Right forelimb (tissue), 1 donor: ENCODE measurements around the gene SLC35E1.

Source experiments
- DNase-seq: peaks from one replicate; pipeline ENCODE4 v3.0.0-alpha.2; 2018

The SLC35E1 gene

DNA sequence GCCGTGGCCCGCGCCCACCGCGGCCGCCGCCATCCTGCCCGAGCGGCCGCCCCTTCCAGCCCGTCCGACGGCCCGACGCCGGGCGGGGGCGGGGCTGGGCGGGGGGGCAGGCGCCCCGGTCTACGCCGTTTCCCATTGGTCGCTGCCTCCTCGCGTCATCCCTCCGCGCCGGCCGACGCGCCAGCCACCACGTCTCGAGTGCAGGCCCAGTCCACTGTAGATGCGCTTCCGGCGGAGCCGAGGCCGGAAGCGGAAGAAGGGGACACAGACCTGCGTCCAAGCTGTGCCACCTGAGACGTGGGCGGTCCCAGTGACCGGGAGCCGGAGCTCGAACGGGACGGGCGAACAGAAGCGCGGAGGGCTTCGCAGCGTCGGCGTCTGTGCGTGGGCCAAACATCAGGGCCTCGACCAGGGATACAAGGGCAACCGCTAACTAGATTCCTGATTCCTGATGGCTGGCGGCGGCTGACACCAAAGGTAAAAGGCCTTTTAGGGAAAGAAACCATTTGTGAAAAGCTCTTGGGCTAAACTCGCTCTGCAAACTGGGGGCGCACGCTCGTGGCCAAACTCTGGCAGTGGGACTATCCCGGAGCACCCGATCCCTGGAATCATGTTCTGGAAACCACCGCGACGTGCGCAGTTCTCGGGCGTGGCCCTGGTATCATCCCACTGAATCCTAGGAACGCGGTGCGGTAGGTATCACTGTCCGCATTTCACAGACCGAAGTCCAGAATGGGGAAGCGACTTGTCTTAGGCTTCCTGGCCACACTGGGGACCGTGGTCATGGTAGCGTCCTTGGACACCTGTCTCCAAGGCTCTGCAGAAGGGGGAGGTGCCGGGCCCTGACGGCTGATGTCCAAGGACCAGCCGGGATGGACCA lies at the start of gene SLC35E1:
Gene SLC35E1 (minus strand): TSS at position 84 of the 880 bp plus-strand sequence. CDS start 51 bp downstream, at position 33.
- peak; percentile 98 for DNase-seq

DNA sequence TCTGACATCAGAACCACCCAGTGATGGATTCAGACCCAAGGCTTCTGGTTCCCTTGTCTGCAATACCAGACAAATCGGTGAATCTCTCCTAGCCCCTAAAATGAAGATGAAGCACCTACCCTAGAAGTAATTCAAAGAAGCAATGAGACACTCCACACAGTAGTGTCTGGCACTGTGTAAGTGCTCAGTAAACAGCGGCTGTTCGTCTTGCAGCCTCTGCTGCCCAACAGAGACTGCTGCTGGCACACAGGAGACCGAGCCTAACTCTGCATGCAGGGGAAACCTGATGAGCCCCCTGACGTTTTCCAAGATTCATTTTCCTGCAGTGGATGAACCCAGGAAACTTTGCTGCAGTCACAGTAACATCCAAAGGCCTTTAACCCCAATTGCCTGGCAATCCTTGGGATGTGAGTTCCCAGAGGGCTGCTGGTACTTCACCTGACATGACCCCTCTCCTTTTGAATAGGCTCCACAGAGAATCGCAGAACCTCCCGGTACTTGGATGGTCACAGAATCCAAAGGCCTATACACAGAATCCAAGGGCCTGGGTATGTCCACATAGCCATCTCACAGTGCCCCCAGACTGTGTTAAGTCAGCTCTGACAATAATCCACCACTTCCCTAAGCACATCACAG lies 49.1 kb upstream of the SLC35E1 start:
- DNase-seq, result no peak

DNA sequence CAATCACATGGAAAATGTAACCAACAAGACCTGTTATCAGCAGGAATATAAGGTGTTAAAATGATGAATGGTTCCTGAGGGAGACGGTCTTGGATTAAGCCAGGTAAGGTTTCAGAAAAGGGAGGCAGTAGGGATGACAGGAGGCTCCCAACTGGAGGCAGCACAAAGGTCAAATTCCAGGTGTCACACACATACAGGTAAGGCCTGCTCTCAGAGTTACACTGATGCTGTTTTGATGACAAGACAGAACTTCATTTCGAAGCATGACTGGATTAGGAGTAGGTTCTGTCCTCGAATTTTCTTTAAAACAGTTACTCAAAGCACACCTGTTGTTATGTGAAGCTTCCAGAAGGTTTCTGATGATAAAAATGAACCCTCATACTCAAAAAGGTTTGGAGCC lies 48.4 kb upstream of the SLC35E1 start:
- no peak for DNase-seq

DNA sequence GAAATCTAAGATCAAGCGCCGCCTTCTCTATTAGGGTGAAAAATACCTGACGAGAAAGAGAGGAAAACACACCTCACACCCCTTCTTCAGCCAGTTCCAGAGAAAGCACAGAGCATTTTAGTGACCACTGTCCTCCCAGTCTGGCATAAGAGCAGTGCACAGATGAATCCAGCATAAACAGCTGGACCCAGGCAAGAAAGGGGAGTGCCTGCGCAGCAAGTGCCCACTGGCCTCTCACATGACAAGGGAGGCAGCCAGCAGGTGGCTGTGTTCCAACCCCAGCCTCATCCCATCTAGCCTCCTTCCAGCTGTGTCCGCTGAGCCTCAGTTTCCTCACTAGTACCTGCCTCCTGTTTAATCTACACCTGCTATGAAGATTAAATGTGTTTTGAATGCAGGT lies 47.8 kb upstream of the SLC35E1 start:
- no peak for DNase-seq

DNA sequence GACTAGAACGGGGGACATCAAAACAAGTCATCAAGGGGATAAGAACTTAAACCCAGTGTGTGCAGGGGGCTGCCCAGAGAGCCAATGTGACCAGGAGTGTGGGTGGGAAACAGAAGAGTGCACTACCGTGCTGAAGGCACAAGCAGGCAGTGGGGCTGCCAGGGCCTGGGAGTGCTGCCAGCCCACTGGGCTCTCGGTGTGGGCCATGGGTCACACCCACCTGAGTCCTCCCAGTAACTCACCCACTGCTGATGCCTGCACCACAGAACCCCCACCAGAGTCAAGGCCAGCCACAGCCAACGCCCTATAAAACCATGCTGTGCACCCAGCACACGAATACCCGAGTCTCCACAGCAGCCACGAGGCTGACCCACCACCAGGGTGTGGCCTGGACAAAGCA lies 47.2 kb upstream of the SLC35E1 start:
- no peak for DNase-seq

DNA sequence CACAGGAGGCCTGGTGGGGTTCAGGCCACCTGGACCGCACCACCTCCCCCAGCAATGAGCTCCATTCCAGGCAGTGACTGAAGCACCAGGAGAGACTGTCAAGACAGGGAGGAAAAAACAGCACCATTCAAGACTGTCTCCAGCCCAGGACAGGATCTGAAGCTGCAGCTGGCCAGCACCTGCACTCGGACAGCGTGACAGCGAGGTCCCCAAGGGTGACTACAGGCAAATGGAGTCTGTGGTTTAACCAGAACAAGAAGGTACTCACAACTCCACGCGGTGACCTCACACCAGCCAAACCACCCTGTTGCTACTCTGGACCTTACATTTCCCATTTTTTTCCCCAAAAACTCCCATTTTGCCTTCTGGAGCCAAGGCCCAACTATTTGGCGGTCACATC lies 46.0 kb upstream of the SLC35E1 start:
- DNase-seq, result no peak

DNA sequence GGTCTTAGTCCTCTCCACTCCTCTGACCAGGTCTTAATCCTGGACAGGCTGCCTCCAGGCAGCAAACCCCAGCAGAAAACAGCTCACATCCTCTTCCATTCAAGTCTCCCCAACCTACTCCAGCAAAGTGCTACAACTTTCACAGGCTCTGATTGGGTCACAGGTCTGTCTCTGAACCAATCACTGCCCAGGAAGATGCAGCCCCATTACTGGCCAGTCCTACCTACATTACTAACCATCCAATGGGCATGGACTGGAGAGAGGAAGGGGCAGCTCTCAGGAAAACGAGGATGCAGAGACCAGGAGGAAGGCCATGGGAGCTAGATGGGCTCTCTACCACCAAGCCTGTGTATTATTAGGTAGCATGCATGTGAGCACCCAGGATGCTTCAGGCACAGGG lies 43.6 kb upstream of the SLC35E1 start:
- DNase-seq, result no peak

DNA sequence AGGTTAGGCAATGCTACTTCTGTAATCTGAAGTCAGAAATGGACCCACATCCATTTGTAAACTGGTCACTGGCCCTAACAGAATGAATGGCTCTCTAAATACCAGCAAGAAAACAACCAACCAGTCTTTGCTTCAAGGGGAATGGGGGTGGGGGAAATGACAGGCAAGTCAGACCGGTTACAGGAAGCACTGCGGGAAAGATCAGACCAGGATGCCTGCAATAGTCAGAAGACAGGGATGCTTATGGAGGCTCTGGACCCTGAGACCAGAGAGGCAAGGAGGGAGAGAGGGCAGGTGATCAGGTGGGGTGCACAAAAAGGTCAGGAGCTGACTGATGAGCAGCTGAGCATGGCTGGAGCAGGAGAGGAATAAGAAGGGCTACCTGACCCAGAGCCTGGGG lies 42.7 kb upstream of the SLC35E1 start:
- DNase-seq, result no peak

DNA sequence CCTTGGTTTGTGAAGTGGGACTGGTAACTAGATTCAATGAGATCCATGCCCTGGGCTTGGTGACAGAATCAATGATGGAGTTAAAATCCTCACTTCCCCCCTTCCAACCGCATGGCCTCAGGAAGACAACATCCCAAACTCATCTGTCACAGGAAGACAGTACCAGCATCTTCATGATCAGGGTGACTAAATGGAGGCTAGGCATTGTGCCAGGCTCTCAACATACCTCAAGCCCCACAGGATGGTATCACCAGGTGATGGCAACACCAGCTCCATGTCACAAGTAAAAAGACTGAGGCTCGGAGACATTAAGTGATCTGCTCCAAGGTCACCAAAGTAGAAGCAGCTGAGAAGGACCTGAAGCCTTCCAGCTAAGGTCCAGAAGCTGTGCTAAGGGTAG lies 41.6 kb upstream of the SLC35E1 start:
- DNase-seq, result no peak

DNA sequence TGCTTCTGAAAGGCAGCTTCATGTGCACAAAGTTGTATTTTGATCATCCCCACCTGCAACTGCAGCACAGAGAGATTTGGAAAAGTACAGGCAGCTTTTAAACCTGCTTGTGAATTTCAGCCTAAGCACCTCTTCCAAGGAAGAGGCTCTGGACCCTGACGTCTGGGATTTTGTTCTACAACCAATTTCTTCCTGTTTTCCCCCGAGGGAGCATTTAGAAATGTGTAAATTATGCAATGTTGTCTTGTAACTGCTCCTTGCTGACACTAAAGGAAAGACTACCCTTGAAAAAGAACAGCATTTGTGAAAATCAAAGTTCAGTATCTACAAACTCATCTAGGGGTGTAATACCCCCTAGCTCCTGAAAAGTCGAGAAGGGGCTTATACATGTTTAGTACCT lies 40.4 kb upstream of the SLC35E1 start:
- no peak for DNase-seq

DNA sequence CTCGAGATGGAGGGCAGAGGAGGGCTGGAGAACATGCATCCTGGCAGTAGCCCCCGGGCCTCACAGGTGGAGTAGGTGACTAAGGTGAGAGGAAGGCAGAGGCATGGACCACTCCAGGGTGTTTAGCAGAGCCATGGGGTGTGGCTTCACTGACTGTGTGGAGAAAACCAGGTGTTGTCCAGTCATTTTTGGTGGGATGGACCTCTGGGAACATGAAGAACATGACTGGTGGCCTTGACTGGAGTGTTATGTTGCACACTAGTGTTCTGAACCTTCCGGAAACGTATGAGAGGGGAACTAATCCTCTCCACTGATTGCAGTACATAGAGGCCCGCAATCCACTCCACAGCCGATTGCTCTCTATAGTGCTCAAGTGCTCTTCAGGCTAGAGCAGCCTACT lies 38.9 kb upstream of the SLC35E1 start:
- DNase-seq, result no peak

DNA sequence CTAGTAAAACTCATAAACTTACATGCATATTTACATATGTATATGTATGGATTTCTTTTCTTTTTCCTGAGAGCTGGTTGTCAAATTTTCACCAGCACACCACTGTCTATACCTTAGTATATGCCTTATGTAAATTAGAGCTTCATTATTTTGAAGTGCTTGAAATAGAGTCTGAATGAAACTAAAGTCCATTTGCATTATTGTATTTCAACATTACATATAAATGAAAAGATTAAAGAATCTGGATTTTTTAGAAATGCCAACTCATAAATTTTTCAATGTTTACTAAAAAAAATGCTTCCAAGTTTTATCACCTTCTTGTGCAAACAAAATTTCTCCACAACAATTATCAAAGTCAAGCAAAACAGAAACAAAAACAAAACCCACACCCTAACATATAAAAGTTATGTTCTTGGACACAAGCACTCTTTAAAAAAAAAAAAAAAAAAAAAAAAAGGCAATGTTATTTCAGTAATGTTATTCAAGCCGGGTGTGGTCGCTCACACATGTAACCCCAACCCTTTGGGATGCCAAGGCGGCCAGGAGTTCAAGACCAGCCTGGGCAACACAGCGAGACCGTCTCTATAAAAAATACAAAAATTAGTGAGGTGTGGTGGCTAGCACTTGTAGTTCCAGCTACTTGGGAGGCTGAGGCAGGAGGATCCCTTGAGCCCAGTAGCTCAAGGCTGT lies 37.4 kb upstream of the SLC35E1 start:
- DNase-seq, result no peak

DNA sequence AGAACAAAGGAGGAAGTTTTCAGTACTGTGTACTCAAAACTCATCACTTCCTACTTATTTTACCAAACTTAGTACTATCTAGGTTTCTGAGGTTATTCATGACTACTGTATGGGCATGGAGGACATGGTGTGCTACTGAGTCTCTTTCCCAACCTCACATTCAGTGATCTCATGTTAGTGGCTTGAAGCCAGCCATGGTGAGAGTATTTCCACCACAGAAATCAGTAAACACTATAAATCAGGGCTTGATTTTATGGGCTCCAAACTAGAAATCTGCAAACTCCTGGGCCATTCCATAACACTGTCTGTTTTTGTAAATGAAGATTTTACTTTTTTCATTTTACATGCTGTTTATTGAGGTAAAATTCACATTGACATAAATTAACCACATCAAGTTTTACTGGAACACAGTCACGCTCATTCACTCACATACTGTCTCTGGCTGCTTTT lies 36.1 kb upstream of the SLC35E1 start:
- no peak for DNase-seq

DNA sequence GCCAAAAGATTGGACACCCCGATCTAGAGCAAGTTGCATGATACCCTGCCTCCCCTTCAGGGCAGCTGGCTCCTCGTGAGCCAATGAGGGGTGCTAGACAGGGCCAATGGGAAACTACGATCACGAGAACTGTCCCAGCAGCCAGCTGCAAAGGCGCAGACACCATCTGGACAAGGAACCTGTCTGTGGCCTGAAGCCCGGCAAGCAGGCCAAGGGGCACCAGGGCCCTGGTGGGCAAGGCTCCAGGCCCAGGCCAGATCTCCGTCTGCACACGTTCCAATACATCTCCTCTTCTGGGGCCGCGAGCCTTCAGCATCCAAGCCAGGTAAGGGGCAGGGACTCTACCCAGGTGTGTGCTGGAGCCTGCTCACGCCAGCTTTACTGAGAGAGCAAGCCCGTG lies 35.6 kb upstream of the SLC35E1 start:
- no peak for DNase-seq

DNA sequence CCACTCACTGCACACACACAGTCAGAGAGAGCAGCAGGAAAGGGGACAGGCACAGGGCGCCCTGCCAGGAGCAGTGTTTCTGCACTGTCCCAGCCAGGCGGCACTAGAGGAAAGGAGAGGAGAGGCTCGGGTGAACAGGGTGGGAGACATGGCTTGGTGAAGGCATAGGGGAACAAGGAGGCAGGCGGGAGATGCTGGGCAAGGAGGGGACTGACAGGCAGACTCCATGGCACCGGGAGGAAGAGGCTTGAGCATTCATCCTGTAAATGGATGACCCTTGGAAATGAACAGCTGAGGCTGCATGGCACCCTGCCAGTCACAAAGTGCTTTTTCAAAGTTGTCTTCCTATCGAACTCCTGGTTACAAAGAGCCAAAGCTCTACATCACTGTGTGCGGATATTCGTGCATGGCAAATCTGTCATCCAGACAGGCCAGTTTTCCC lies 33.4 kb upstream of the SLC35E1 start:
- DNase-seq, result no peak

DNA sequence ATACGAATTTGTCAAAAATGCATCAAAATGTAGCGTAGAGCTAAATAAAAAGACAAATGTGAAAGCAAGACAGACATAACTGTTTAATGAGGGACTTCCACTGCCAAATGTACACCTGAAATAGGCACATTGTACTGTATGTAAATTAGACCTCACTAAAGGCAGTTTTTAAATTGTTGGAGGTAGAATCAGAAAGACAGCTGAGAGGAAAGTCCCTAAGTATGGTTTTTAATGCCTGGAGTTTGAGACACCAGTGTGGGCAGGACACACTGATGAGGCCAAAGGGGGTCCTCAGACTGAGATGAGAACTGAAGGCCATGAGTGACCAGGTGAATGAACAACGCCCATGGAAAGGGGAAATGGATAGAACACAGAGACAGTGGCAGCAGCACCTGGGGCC lies 32.9 kb upstream of the SLC35E1 start:
- DNase-seq, result no peak

DNA sequence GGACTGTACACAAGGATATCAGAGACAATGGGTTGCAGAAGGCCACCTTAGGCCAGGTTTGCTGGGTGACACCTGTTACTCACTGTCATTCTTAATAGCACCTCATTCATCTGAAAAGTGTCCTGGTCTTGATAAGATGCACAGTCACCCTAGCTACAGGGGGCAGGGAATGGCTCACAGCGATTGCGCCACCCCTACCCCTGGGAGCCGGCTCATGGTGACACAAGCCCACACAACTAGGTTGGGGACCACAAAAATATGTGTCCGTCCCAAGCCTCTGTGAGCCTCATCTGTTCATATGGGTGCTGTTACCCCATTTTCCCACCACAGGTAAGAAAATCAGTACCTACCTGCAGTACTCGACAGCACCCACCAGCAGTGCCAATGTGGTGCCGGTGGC lies 32.4 kb upstream of the SLC35E1 start:
- no peak for DNase-seq

DNA sequence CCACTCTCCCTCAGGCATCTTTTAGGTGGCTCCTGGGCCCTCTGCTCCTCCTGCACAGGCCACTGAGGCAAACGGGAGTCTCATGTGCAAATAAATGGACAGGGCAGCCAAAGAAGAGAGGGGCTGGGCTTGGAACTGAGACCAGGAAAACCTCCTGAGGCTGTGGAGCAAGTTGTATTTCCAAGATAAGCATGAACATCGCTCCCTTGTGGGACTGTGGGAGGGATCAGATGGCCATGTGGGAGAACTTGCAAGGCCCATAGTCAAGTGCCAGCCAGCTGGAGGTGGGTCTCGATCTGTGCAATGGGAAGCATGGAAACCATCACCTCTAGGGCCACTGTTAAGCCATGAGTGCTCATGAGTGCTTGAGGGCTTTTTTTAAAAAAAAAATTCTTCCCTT lies 30.9 kb upstream of the SLC35E1 start:
- DNase-seq, result no peak

DNA sequence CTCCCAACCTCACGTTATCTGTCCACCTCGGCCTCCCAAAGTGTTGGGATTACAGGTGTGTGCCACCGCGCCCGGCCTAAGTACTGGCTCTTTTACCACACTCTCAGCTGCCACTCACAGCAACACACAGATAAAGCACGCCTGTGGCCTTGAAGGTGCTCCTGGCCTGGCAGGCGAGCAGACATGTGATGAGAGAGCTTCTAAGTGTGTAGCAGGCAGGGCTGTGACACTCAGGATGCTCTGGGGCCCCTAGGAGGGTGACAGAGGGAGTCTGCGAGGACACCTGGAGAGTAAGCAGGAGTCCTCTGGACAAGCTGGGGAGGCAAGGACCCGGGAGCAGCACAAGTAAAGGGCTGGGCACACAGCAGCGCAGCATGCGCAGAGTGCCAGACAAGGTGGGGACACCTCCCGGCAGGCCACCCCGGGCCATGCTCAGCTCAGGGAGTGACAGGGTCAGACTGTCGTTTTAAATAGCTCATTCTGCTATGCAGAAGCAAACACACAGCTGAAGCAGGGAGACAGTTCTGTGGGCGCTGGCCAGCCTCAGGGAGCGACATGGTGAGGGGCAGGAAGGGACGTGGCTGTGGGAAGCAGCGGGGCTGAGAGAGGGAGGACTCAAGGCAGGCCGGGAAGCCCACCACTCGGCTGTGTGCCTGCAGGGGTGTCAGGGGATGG lies 29.3 kb upstream of the SLC35E1 start:
- DNase-seq, result no peak

DNA sequence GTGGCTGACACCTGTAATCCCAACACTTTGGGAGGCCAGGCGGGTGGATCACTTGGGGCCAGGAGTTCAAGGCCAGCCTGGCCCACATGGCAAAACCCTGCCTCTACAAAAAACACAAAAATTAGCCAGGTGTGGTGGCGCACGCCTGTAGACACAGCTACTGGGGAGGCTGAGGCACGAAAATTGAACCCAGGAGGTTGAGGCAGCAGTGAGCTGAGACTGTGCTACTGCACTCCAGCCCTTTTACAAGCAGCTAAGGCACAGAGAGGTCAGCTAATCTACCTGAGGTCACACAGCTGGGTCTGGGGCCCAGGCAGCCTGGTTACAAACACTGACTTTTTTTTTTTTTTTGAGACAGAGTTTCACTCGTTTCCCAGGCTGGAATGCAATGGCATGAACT lies 28.6 kb upstream of the SLC35E1 start:
- DNase-seq, result no peak

DNA sequence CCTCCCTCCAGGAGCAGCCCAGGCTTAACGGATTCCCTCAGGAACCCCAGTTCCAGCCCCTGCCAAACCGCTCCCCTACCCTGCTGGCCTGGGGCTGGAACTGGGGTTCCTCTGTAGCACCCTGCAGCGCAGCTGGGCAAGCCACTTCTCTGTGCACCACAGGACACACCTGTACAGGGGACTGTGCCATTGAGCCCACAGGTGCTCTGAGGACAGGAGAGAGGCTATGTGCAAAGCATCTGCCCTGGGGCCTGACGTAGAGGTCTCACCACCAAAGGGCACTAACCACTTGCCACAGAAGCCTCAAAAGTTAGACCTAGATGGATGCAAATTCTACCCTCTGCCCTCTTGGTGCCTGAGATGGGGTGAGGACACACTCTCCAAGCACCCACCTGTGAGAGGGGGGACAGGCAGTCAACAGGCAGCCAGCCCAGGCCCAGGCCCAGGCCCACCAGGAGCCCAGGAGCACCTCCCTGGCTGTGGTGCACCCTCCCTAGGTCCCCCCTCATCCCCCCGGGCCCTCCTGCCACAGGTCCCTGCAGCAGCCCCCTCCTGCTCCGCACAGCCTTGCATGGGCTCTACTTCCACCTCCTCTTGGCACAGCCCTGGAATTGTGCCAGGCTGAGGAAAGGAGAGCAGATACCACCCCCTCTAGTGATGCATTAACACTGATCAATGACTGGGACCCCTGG lies 27.6 kb upstream of the SLC35E1 start:
- DNase-seq, result no peak

DNA sequence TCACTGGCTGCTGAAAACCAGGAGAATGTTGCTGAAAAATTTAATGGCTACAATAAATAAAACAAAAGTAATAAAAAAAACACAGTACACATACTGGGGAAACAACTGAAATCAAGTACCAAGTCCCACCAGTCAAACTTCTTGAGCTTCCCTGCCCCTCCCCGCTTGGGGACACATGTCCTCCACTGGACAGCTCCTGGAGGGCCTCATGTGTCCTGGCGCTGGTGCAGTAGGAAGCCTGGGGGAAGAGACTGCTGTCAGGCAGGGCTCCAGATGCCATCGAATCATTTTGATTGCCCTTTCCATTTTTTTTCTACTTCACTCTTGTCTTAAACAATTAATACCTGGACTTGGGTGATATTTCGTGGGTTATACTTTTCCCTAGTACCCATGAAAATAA lies 26.6 kb upstream of the SLC35E1 start:
- DNase-seq, result no peak

DNA sequence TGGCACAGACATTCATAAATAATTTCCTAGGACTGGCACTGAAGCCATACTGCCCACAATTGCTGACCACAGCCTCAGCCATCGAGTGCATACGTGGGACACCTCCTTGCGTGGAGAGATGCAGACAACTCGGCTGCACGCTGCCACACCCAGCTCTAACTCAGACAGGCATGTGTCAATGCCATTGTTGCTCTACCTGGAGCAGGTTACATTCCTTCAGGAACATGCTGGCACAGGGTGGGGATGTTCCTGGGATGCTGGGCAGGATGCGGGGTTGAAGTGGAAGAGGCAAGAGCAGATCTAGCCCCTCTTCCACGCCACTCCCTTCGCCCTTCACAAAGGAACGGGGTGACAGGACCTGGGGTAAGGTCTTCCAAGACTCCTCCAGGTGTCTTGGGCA lies 24.2 kb upstream of the SLC35E1 start:
- no peak for DNase-seq
